Ovary (tissue), 3 donors: ENCODE measurements around the gene MPHOSPH6.

Experiments
- CTCF ChIP-seq, 3 donors: fragments of 450-650 bp in 2 of 3; fragments of 200-600 bp in 1 of 3; IDR thresholded peaks; one replicate each; pipeline versions ENCODE4 v1.5.1 to v1.8.0; 2016 to 2022; ENCODE audit warnings: antibody characterized with exemption in 3 of 3, mild to moderate bottlenecking in 1 of 3
- POLR2A ChIP-seq: fragments of 450-650 bp; IDR thresholded peaks from one replicate; pipeline ENCODE4 v1.6.1; 2017; ENCODE audit warnings: antibody characterized with exemption, mild to moderate bottlenecking, moderate library complexity
- donor health status: DM: no; HTN: no; CAD: no.

GRCh38 chr16:82167670-82168069 is 2.4 kb downstream of the MPHOSPH6 start:
- TF ChIP-seq POLR2A (no peak), CTCF (IDR thresholded peaks at IDR 0.05) (no peak)
